HepG2 (cell line): ENCODE data around the gene C6orf136. TPM values are rescaled to one million over a fixed set of nuclear protein-coding genes. Genes with fewer than 3 reads are reported as not detected.

Experiments used
- ATAC-seq: fragments of 200-7000 bp; cut with Tn5 transposase; 3 replicates; pipeline ENCODE4 v1.9.1; 2020; ENCODE audit warnings: mild to moderate bottlenecking, moderate library complexity
- BruUV-seq: library from RNA; stranded (reverse); fragments of 400-500 nt; replicated peaks from 2 replicates; lab custom pipeline; 2021; lab: Mats Ljungman, UMichigan
- CTCF ChIA-PET: fragments of 300-600 bp; formaldehyde crosslinking; extraction: SDS; loops from one replicate; lab custom pipeline; 2021; ENCODE audit warnings: low total read pairs, inconsistent platforms, low intra/inter-chr PET ratio; lab: Yijun Ruan, JAX
- POLR2A ChIA-PET: fragments of 350-600 bp; sonication (Branson Sonifier 250); formaldehyde crosslinking; loops from one replicate; lab custom pipeline; 2020; ENCODE audit warnings: antibody characterized with exemption, inconsistent platforms; lab: Yijun Ruan, JAX
- DNase-seq: peaks from one replicate; pipeline ENCODE4 v3.0.0-alpha.2; 2015; ENCODE audit warnings: low spot score
- FAIRE-seq: peaks from 3 replicates; lab custom pipeline; 2011; peaks lifted over from hg19 to GRCh38; lab: Jason Lieb, UNC
- H2AFZ ChIP-seq: one replicate; pipeline ENCODE4 v1.6.1; 2011; ENCODE audit warnings: low read length, inconsistent platforms
- H3K27ac ChIP-seq: fragments of 300-600 bp; 3 replicates; pipeline ENCODE4 v1.8.0; 2011; ENCODE audit warnings: mixed run types, mild to moderate bottlenecking, mixed read lengths, low read length, inconsistent platforms; ENCODE audit not compliant: insufficient read depth; ENCODE audit errors: extremely low read length
- H3K27me3 ChIP-seq, 2 experiments: fragments of 200-600 bp in 1 of 2; 2 replicates in 1 of 2; 3 replicates in 1 of 2; pipeline versions ENCODE4 v1.6.0 to v1.8.0; 2011; ENCODE audit warnings: low read length in 2 of 2, mild to moderate bottlenecking in 2 of 2, moderate library complexity in 2 of 2, inconsistent platforms in 1 of 2; ENCODE audit not compliant: insufficient read depth in 2 of 2, control insufficient read depth in 1 of 2
- H3K36me3 ChIP-seq, 2 experiments: fragments of 200-600 bp in 1 of 2; replicated peaks in 1 of 2; 2 replicates in 1 of 2; 3 replicates in 1 of 2; pipeline versions ENCODE4 v1.5.1 to v1.8.0; 2011; ENCODE audit warnings: low read length in 2 of 2, inconsistent platforms in 1 of 2; ENCODE audit not compliant: insufficient read depth in 2 of 2, control insufficient read depth in 1 of 2
- H3K4me1 ChIP-seq: 2 replicates; pipeline ENCODE4 v1.5.1; 2012; ENCODE audit warnings: low read length, inconsistent platforms; ENCODE audit not compliant: insufficient read depth
- H3K4me2 ChIP-seq: 2 replicates; pipeline ENCODE4 v1.6.0; 2011; ENCODE audit warnings: low read depth, low read length, inconsistent platforms
- H3K4me3 ChIP-seq, 3 experiments: fragments of 200-600 bp in 1 of 3; sonication (generic), shearing (Covaris generic) in 1 of 3; replicated peaks in 1 of 3; 2 replicates each; pipeline ENCODE4 v1.5.1; 2011 to 2016; ENCODE audit warnings: low read length in 3 of 3, inconsistent platforms in 2 of 3, low read depth in 2 of 3, mild to moderate bottlenecking in 2 of 3, control low read depth in 1 of 3, mixed read lengths in 1 of 3; ENCODE audit not compliant: insufficient read depth in 1 of 3
- H3K79me2 ChIP-seq: one replicate; pipeline ENCODE4 v1.6.1; 2011; ENCODE audit warnings: low read length, inconsistent platforms; ENCODE audit not compliant: insufficient read depth
- H3K9ac ChIP-seq: 2 replicates; pipeline ENCODE4 v1.6.0; 2011; ENCODE audit warnings: mild to moderate bottlenecking, low read depth, low read length, inconsistent platforms; ENCODE audit not compliant: insufficient read depth
- H3K9me3 ChIP-seq: 2 replicates; pipeline ENCODE4 v1.5.1; 2012; ENCODE audit warnings: mild to moderate bottlenecking, low read length
- H4K20me1 ChIP-seq: 2 replicates; pipeline ENCODE4 v1.6.0; 2011; ENCODE audit warnings: inconsistent platforms, mild to moderate bottlenecking, low read length, moderate library complexity; ENCODE audit not compliant: insufficient read depth
- HCFC1 ChIP-seq: fragments of 150-350 bp; IDR thresholded peaks from 2 replicates; pipeline ENCODE4 v1.6.1; 2014; ENCODE audit warnings: low read depth, low read length
- KDM5B ChIP-seq: sonication (generic); formaldehyde crosslinking; IDR thresholded peaks from 2 replicates; pipeline ENCODE4 v1.4.0; 2020; ENCODE audit warnings: missing genetic modification reagents, mild to moderate bottlenecking, borderline replicate concordance
- ZBTB42 ChIP-seq: sonication (generic); formaldehyde crosslinking; IDR thresholded peaks from 2 replicates; pipeline ENCODE4 v1.5.0; 2020; ENCODE audit warnings: mild to moderate bottlenecking, missing genetic modification reagents
- ZNF251 ChIP-seq: sonication (generic); formaldehyde crosslinking; IDR thresholded peaks from 2 replicates; pipeline ENCODE4 v1.9.0; 2021; ENCODE audit warnings: mild to moderate bottlenecking, missing genetic modification reagents
- ZNF567 ChIP-seq: sonication (generic); formaldehyde crosslinking; IDR thresholded peaks from 2 replicates; pipeline ENCODE4 v1.8.1; 2023; ENCODE audit warnings: mild to moderate bottlenecking, missing genetic modification reagents, borderline replicate concordance
- ZNF691 ChIP-seq: sonication (generic); formaldehyde crosslinking; IDR thresholded peaks from 2 replicates; pipeline ENCODE4 v1.4.0; 2020; ENCODE audit warnings: missing genetic modification reagents, low read depth, mild to moderate bottlenecking, borderline replicate concordance
- WGBS: methylation state at CpG from one replicate; pipeline ENCODE4 v1.1.6; 2017; ENCODE audit warnings: low lambda C conversion rate; 5-methylcytosine and 5-hydroxymethylcytosine counted together
- in situ Hi-C: cut with HindIII; loops from 2 replicates; pipeline ENCODE4 v1.10.0; 2017; ENCODE audit warnings: low pct_unique_long_range_greater_than_20kb; ENCODE audit not compliant: extremely low pct_ligation_motif_present
- intact Hi-C: fragments of 100-400 bp; cut with micrococcal nuclease; formaldehyde crosslinking; loops from one replicate; pipeline ENCODE4 v1.10.0; 2022; ENCODE audit not compliant: unreplicated experiment
- polyA plus RNA-seq, 8 experiments: library from polyadenylated mRNA; depleted of rRNA in 3 of 8; stranded (reverse) in 7 of 8; unstranded in 1 of 8; fragments of >200 nt; fragmentation: Illumina TruSeq in 4 of 8; extraction: Trizol in 4 of 8; gene quantifications; 2 replicates each; pipeline versions ENCODE4 v1.2.1 to v1.2.3, GENCODE V29; 2011 to 2016; ENCODE audit warnings: low read depth in 4 of 8, missing spikeins in 1 of 8, mixed read lengths in 1 of 8; ENCODE audit not compliant: insufficient read depth in 1 of 8
- total RNA-seq, 5 experiments: library from RNA; depleted of rRNA; stranded (reverse); fragments of >200 nt; fragmentation: Illumina TruSeq; extraction: Trizol; gene quantifications; 2 replicates each; pipeline ENCODE4 v1.2.3, GENCODE V29; 2016; ENCODE audit warnings: low read depth in 1 of 5
- TF ChIP-seq, protein P1 (sequence below): sonication (generic); formaldehyde crosslinking; IDR thresholded peaks from 2 replicates; pipeline ENCODE4 v1.5.1; 2020; ENCODE audit warnings: missing genetic modification reagents, mild to moderate bottlenecking, borderline replicate concordance
- TF ChIP-seq, protein P2 (sequence below): sonication (generic); formaldehyde crosslinking; IDR thresholded peaks from 2 replicates; pipeline ENCODE4 v1.4.0; 2020; ENCODE audit warnings: missing genetic modification reagents

C6orf136 gene
- total and polyA plus RNA-seq, 2 of the 13 experiments (the other 11 are each of a cell fraction or from before 2014, with no cell fraction given) = 12.0 to 26.2 TPM

DNA sequence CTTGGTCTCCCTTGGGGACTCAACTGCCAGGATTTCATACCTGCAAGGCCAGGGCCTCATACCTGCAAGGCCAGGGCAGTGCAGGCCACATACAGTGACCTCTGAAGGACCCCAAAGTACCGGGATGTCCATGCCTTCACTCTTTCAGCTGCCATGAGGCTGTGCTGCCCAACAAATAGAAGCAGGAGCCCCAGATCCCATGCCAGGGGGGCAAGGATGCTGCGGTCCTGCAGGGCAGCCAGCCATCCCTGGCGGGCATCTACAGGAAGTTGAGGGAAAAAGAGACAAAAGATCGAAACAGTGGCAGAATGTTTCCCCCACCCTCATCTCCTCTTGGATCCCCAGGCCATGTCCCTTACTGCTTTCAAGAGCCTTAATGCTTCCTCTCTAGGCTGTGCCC, 43.1 kb downstream of the C6orf136 start:
- POLR2A ChIA-PET = interaction anchor here (1.4 to 3.4 kb wide), 12 partner anchors 11 to 194 kb away, joined by 4 to 50 read pairs (median 9); partner anchors contain the start of genes DDR1, DHX16, IER3 and MDC1
- Histone ChIP-seq H3K27me3 (no peaks in the 10 kb centered on the region), H3K4me1 (peaks cover 57% of the 10 kb centered on the region), H3K4me2 (peak overlapping the region; percentile 83), H3K4me3 (peak overlapping the region; percentile 84 to 89 (median 87); a peak in 5 of 6 replicates), H3K79me2 (no peaks in the 10 kb centered on the region), H3K27ac (peak overlapping the region; percentile 44), H2AFZ (no peak overlapping the region), H3K36me3 (no peaks in the 10 kb centered on the region), H4K20me1 (no peaks in the 10 kb centered on the region), H3K9me3 (no peaks in the 10 kb centered on the region), H3K9ac (peak overlapping the region; percentile 54)
- no TSS peak for BruUV-seq
- TF ChIP-seq ZBTB42 (CRISPR knock-in tag) = 0 out of 2 replicates have a peak, but pooled peaks have one; percentile 14
- 0 out of 2 replicates have a peak, but pooled peaks have one; percentile 2 for TF ChIP-seq KDM5B
- TF ChIP-seq ZNF251 (CRISPR knock-in tag) = no peak
- TF ChIP-seq HCFC1 = no peak
- TF ChIP-seq ZNF691 = no peak
- TF ChIP-seq, protein P1, sequence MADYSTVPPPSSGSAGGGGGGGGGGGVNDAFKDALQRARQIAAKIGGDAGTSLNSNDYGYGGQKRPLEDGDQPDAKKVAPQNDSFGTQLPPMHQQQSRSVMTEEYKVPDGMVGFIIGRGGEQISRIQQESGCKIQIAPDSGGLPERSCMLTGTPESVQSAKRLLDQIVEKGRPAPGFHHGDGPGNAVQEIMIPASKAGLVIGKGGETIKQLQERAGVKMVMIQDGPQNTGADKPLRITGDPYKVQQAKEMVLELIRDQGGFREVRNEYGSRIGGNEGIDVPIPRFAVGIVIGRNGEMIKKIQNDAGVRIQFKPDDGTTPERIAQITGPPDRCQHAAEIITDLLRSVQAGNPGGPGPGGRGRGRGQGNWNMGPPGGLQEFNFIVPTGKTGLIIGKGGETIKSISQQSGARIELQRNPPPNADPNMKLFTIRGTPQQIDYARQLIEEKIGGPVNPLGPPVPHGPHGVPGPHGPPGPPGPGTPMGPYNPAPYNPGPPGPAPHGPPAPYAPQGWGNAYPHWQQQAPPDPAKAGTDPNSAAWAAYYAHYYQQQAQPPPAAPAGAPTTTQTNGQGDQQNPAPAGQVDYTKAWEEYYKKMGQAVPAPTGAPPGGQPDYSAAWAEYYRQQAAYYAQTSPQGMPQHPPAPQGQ (CRISPR knock-in tag) = 0 out of 2 replicates have a peak, but pooled peaks have one; percentile 55
- TF ChIP-seq, protein P2, sequence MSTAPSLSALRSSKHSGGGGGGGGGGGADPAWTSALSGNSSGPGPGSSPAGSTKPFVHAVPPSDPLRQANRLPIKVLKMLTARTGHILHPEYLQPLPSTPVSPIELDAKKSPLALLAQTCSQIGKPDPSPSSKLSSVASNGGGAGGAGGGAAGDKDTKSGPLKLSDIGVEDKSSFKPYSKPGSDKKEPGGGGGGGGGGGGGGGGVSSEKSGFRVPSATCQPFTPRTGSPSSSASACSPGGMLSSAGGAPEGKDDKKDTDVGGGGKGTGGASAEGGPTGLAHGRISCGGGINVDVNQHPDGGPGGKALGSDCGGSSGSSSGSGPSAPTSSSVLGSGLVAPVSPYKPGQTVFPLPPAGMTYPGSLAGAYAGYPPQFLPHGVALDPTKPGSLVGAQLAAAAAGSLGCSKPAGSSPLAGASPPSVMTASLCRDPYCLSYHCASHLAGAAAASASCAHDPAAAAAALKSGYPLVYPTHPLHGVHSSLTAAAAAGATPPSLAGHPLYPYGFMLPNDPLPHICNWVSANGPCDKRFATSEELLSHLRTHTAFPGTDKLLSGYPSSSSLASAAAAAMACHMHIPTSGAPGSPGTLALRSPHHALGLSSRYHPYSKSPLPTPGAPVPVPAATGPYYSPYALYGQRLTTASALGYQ (CRISPR knock-in tag) = no peak
- 0 out of 2 replicates have a peak, but pooled peaks have one; percentile 37 for TF ChIP-seq ZNF567 (CRISPR knock-in tag)
- FAIRE-seq (no peak), ATAC-seq (no peak), DNase-seq (no peak)
- WGBS = 63% methylated on average over 4 of the region's 4 CpGs
- in situ Hi-C loops (loop anchor here (25.0 kb wide), 1 partner anchor 397 kb away; no protein-coding TSS in a partner anchor), intact Hi-C loops (no loop called here)
- CTCF ChIA-PET = no interaction called here
